ENCODE measurements around the gene RGS19. TPM values are rescaled to one million over a fixed set of nuclear protein-coding genes. Genes with fewer than 3 reads are reported as not detected.

RGS19 gene
- total and polyA plus RNA-seq, 8 donors, result 3.2 to 11.9 (median 5.7) TPM

- 95 to 98% methylated on average over 31 to 38 of the region's 38 CpGs for WGBS, 2 donors
- H3K9me3 ChIP-seq, result no peaks in the 10 kb centered on the region
- H3K4me3 ChIP-seq, result no peak overlapping the region
- no peak for ATAC-seq
- peaks cover 12 to 80% (median 47%) of the 10 kb centered on the region in 3 donors for H3K36me3 ChIP-seq
- intact Hi-C loops (cut with DNase I), result loop anchor here in 1 of 3 donors (10.0 kb wide), 1 partner anchor 95 kb away; no protein-coding TSS in a partner anchor
- FAIRE-seq, result no peak
- TF ChIP-seq CTCF (IDR thresholded peaks at IDR 0.05), result no peak
- peak in 1 of 6 donors; percentile 16 for DNase-seq
- no peak overlapping the region for H3K27ac ChIP-seq
- H3K4me1 ChIP-seq, result no peaks in the 10 kb centered on the region
- no peaks in the 10 kb centered on the region for H3K27me3 ChIP-seq
Measured at GRCh38 chr20:64029293-64030117, 49.8 kb downstream of the RGS19 start.

- Histone ChIP-seq H3K36me3 (peaks cover 12 to 89% (median 53%) of the 10 kb centered on the region in 3 donors), H3K4me3 (no peak overlapping the region), H3K4me1 (peaks cover 0 to 8% (median 0%) of the 10 kb centered on the region in 3 donors), H3K27me3 (no peaks in the 10 kb centered on the region), H3K27ac (no peak overlapping the region), H3K9me3 (no peaks in the 10 kb centered on the region)
- no peak for FAIRE-seq
- TF ChIP-seq CTCF (IDR thresholded peaks at IDR 0.05), result no peak
- 91 to 92% methylated on average over 24 of the region's 24 CpGs for whole genome bisulfite sequencing, 2 donors
- intact Hi-C loops (cut with DNase I), result no loop called here
- ATAC-seq, result no peak
- DNase-seq, result no peak
Measured at GRCh38 chr20:64027981-64028685, 51.2 kb downstream of the RGS19 start.

- Histone ChIP-seq H3K27me3 (no peaks in the 10 kb centered on the region), H3K27ac (no peak overlapping the region), H3K36me3 (peaks cover 12 to 85% (median 56%) of the 10 kb centered on the region in 3 donors), H3K9me3 (no peaks in the 10 kb centered on the region), H3K4me3 (no peak overlapping the region), H3K4me1 (peaks cover 0 to 8% (median 0%) of the 10 kb centered on the region in 3 donors)
- ATAC-seq (no peak), FAIRE-seq (no peak), DNase-seq (no peak)
- TF ChIP-seq CTCF (IDR thresholded peaks at IDR 0.05), result no peak
- WGBS, 2 donors, result 96% methylated on average over 29 of the region's 29 CpGs
- intact Hi-C loops (cut with DNase I), result no loop called here
Measured at GRCh38 chr20:64025826-64026412, 53.4 kb downstream of the RGS19 start.

- no peak overlapping the region for H3K27ac ChIP-seq
- H3K4me1 ChIP-seq, result peaks cover 0 to 8% (median 0%) of the 10 kb centered on the region in 3 donors
- ATAC-seq, result no peak
- no peak for FAIRE-seq
- no peaks in the 10 kb centered on the region for H3K27me3 ChIP-seq
- TF ChIP-seq CTCF (IDR thresholded peaks at IDR 0.05), result no peak
- 94 to 97% methylated on average over 18 of the region's 18 CpGs for WGBS, 2 donors
- no peak for DNase-seq
- intact Hi-C loops (cut with DNase I), result no loop called here
- H3K36me3 ChIP-seq, result peaks cover 8 to 78% (median 50%) of the 10 kb centered on the region in 3 donors
- H3K9me3 ChIP-seq, result no peaks in the 10 kb centered on the region
- H3K4me3 ChIP-seq, result no peak overlapping the region
Measured at GRCh38 chr20:64025101-64025825, 54.1 kb downstream of the RGS19 start.
